Measurements from ENCODE around the gene UBE2L3. TPM values are rescaled to one million over a fixed set of nuclear protein-coding genes. Genes with fewer than 3 reads are reported as not detected.
"Not testable (repeated sequence)": the region's sequence is repeated elsewhere in the genome, so short reads cannot be mapped to it uniquely, and the experiment has no call there.

The UBE2L3 gene
- polyA plus RNA-seq, 12 donors = 36.3 to 47.9 (median 42.0) TPM; not detected in 1

DNA sequence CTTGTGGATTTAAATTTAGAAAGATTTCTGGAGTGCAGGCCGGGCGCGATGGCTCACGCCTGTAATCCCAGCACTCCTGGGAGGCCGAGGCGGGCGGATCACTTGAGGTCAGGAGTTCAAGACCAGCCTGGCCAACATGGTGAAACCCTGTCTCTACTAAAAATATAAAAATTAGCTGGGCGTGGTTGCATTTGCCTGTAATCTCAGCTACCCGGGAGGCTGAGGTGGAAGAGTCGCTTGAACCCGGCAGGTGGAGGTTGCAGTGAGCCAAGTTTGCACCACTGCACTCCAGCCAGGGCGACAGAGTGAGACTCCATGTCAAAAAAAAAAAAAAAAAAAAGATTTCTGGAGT, 1.5 kb downstream of the UBE2L3 start:
- not testable (repeated sequence) for DNase-seq

DNA sequence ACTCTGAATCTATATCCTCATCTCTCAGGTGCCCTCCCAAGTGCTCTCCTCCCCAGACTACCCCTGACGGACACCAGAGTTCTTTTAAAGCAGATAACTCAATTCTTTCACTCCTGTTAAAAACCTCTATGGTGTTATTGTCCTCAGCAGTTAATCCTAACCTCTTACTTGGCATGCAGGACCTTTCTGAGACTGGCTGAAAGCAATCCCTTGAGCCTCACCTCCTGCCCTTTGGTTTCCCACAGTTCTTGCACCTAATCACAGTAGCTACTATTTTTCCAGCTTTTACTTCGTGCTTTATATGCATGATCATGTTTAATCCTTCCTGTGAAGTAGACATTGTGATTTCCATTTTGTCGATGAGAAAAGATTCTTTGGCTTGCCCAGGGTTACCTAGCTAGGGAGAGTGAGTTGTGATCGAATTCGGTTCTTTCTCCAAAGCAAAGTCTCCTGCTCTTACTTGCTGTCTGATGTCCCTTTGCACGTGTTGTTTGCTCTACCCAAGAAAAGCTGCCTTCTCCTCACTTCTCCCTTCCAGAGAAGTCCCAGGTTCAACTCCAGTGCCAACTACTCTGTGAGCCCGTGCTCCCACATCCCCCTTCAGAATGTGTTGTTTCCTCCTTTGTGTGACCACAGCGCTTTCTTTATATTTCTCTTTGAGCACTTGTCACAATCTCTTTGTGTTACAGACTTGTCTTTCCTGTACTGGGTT, 2.1 kb downstream of the UBE2L3 start:
- DNase-seq = no peak

DNA sequence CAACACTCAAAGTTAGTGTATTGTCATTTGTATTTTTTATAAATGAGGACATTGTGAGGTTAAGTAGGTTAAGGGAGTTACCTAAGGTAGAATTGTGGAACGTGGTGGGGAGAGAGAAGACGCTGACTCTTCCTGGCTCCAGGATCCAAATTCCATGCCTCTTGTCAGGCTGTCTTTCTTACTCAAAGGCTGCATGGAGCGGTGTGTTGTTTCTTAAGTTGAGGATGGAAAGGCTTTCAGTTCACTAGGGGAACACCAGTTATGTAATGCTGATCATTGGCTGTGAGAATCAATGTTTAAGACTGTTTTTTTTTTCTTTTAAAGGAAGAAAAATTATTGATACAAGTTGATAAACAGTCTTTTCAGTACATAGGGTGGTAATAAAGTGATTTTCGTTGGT, 2.9 kb downstream of the UBE2L3 start:
- DNase-seq = no peak

DNA sequence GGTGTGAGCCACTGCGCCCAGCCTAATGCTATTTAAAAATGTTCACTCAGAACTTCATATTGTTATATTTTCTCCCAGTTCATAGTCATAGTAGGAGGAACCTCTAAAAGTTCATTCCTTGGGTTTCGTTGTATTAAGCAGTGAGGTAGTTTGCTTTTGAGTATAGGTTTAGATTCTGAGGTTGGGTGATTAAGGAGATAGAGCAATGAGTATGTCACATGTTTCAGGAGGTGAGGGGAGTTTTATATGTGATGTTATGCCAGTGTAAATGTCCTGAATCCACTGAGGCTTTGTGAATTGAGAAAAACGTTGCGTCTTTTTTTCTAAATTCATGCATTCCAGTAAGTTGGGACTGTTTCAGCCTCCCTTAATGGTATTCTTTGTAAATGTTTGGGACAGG, 4.2 kb downstream of the UBE2L3 start:
- DNase-seq = no peak

DNA sequence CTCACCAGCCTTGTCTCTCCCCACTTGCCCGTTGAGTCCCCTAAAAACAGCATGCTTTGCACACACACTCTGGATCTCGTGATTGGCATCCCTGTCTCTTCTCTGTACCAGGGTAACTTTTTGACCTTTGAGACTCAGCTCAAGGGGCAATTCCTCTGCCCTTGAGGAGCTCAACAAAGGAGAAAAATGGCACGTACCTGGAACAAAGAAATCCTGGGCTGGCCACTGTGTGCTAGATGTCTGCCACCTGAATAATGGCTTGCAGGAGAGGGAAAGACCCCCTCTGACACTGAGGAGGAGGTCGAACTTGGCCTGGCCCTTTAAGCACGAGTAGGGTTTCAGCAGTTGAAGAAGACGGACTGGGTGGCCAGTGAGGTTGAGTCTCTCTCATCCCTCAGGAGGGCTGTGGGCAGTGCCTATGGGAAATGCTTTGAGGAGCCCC, 5.8 kb downstream of the UBE2L3 start:
- no peak for DNase-seq

DNA sequence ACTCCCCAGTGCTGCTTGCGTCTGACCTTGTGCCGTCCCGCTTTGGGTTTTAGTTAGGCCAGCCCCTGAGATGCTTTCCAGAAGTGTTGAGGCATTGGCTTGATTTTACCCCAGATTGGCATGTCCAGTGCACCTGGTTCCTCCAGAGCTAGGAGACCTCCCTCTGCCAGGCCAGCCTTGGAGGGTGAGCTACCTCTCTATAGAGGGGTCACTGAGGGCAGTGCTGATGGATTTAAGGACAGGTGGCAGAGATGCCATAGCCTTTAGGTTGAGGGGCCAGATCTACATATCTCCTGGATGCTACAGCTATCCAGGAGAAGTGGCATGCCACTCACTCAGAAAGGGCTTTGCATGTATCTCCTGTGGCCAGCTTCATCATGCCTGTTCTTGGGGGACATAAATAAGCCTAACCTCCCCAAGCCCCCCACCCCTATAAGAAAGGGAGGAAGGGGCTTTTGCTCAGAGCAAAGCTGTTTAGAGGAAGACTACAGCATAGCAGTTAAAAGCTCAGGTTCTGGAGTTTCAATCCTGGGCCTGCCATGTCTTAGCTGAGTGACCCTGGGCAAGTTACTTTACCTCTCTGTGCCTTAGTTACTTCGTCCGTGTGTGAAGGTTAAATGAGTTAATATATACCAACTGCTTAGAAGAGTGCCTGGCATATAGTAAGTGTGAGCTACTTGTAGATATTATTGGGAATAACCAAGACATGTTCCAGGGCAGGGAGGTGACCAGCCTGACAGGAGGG, 6.4 kb downstream of the UBE2L3 start:
- no peak for DNase-seq

DNA sequence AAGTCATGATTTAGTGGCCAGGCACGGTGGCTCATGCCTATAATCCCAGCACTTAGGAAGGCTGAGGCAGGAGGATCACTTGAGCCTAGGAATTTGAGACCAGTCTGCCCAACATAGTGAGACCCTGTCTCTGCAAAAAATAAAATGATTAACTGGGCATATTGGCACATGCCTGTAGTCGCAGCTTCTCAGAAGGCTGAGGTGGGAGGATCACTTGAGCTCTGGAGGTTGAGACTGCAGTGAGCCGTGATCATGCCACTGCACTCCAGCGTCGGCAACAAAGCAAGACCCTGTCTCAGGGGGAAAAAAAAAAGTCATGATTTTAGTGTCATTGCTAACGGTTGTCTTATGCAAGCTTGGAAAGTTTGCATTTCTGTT, 11.9 kb downstream of the UBE2L3 start:
- DNase-seq = no peak

DNA sequence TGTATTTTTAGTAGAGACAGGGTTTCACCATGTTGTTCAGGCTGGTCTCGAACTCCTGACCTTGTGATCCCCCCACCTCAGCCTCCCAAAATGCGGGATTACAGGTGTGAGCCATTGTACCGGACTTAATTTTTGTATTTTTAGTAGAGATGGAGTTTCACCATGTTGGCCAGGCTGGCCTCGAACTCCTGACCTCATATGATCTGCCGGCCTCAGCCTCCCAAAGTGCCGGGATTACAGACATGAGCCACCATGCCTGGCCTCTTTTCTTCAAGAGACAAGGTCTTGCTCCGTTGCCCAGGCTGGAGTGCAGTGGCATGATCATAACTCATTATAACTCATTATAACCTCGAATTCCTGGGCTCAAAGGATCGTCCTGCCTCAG, 13.1 kb downstream of the UBE2L3 start:
- DNase-seq = not testable (repeated sequence)

DNA sequence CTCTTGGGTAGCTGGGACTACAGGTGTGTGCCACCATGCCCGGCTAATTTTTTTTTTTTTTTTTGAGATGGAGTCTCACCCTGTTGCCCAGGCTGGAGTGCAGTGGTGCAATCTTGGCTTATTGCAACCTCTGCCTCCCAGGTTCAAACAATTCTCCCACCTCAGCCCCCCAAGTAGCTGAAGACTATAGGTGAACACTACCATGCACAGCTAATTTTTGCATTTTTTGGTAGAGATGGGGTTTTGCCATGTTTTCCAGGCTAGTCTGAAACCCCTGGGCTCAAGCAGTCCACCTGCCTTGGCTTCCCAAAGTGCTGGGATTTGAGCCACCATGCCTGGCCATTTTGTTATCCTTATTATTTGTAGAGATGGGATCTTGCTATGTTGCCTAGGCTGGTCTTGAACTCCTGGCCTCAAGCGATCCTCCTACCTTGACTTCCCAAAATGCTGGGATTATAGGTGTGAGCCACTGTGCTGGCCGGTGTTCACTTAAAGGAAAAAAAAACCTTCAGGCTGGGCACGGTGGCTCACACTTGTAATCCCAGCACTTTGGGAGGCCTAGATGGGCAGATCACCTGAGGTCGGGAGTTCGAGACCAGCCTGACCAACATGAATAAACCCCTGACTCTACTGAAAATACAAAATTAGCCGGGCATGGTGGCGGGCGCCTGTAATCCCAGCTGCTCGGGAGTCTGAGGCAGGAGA, 13.6 kb downstream of the UBE2L3 start:
- DNase-seq = not testable (repeated sequence)

DNA sequence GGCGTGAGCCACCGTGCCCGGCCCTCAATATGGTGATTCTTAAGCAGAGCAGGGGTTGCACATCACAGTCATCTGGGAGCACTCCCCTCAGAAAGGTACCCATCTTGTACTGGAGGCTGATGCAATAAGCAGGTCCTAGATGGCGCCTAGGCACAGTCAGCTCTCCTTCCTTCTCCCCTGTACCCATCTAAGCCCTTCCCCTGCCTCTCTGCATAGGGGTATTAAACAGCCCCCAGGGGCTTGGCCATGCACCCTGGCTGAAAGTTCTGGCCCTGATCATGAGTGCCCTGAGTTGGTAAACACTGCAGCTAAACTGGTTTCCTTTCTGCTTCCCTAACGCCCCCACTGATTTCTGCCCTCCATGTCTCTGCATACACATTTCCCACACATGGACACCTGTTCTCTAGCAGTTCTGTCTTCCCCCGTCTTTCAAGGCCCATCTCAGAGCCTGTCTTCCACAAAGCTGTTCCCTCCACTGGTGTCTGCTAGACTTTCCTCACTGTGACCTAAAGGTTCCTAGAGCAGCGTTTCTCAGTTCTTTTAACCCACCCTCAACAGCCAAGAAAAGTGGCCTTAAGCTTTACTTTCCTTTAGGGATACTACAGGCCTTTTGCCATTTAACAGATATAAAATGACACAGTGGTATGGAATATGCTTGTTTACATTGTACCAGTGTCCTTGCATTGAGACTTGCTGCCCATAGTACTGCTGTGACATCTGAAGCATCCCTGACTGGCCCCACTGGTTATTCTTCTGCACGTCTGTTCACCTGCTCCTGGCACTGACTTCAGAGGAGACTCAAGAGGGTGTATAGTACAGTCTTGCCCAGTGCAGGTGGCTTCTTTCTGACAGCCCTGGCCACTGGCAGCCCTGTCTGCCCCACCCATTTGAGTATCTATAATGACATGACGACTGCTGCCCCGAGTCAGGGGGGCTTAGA, 15.6 kb downstream of the UBE2L3 start:
- no peak for DNase-seq

DNA sequence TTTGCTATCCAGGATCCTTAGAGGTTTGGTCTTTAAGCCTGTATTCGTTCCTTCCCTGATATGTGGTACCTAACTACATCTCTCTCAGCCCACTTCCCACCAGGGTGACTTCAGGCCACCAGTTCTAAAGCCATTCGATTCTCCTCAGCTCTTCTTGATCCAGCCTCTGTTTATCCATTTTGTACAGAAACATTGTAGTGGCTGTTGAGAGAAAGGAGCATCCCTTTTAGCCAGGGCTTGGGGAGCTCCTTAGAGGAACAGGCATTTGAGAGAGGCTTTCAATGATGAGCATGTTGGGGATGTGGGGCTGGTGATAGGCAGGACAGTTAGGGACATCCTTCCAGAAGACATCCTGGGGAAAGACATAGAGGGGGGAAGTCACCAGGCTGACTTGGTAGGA, 17.9 kb downstream of the UBE2L3 start:
- DNase-seq = no peak

DNA sequence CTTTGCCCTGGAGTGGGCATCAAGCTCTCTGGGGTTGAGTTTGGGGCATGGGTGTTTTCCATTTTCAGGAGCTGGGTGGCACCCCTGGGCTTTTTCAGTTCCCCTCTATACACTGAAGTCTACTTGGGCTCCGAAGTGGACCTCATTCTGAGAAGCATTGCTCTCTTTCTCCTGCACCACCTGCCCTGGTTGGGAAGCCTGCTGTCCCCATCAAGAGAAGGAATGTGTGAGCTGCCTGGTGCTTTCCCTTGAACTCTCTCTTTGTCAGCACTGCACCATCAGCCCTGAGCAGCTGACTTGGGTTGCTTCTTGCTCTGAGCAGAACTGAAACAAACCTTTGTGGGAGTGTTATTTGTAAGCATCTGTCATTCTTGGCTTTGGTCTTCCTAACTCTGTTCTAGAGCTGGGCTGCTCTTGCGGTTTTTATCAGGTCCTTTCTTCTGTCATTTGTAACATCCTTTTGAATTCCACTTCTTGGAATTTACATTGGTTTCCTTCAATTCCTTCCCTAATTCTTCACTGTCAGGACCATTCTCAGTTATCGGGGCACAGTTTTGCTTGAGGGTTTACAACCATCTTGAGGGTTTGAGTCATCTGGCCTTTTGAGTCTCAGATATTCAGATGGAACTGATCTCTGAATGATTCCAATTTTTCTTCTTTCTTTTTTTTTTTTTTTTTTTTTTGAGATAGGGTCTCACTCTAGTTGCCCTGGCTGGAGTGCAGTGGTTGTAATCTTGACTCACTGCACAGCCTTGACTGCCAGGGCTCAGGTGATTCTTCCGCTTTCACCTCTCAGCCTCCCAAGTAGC, 20.5 kb downstream of the UBE2L3 start:
- DNase-seq = no peak

DNA sequence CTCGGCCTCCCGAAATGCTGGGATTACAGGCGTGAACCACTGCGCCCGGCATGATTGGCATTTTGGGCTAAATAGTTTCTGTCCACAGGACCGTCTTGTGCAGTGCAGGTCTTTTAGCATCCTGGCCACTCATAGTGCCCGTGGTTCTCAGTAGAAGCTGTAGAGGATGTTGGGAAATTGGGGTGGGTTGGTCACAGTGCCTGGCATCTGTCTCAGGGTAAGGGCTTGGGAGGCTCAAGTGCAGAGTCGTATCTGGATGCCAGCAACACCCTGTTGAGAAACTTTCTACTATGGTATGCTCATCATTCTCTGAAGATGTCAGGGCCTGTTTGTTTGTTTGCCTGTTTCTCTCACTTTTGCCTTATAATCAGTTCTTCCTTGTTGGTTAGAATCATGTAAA, 21.9 kb downstream of the UBE2L3 start:
- no peak for DNase-seq

DNA sequence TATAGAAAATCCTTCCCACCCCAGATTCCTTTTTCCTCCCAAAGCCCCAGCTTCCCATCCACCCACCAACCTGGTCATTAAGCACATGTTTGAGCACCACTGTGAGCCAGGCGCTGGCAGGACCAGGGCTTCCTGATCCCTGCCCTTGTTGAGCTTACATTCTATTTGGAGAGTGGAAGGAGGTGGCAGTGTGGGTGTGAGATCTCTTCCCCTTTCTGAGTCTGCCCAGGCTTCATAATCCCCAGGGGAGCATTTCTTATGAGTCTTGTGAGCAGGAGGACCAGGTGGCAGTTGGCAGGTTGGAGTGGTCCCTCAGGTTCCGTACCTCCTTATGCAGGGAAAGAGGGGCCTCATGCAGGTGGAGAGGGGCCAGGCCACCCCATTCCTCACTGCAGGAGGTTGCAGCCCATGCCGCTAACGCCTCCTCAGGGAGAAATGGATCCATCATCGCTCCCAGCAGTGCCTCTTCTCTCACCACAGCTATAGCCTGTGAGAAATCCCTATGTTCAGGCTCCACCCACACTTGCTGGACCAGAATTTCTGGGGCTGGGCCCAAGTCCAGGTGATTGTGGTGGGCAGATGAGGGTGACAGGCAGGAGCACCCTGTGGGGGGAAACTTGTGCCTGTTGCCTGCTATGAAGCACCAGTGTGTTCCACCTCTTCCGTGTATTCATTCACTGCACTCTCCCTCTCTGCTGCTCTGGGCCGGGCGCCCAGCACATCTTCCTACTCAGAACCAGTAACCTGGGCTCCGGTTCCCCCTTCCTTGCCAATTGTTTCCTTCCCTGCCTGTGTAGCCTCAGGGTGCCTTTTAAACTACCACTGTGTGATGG, 23.5 kb downstream of the UBE2L3 start:
- DNase-seq = no peak

DNA sequence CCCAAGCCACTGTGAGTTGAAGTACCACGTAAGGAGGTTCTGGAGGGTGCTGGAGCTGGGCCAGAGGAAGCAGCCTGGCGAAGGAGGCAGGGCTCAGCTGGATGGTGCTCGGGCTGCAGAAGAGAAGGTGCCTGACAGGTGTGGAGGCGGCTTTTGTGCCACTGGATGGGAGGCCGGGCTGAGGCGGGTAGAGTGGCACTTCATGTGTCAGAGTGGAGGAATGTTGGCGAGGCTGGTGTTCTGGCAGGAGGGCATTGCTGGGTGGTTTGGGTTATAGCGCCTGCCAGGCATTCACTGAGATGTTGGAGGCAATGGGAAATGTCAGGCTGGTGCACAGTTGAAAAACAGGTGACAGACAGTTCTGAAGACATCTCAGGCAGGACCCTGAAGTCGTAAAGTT, 24.2 kb downstream of the UBE2L3 start:
- DNase-seq = no peak

DNA sequence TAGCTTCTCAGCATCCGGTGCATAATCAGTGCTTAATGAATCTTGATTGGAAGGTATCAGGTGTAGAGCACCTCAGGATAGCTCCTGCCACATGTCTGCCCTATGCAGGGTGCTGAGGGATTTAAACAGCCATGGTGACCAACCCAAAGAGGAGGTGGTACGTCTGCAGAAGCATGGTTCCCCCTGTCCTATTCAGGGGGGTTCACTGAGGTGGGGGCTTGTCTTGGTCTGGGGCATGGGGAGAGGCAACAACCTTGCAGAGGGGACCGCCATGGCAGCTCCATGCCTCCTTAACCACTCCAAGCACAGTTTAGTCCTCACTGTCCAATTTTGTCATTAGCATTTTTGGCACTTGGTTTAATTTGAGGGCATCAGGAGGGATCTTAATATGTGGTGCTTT, 24.9 kb downstream of the UBE2L3 start:
- no peak for DNase-seq

DNA sequence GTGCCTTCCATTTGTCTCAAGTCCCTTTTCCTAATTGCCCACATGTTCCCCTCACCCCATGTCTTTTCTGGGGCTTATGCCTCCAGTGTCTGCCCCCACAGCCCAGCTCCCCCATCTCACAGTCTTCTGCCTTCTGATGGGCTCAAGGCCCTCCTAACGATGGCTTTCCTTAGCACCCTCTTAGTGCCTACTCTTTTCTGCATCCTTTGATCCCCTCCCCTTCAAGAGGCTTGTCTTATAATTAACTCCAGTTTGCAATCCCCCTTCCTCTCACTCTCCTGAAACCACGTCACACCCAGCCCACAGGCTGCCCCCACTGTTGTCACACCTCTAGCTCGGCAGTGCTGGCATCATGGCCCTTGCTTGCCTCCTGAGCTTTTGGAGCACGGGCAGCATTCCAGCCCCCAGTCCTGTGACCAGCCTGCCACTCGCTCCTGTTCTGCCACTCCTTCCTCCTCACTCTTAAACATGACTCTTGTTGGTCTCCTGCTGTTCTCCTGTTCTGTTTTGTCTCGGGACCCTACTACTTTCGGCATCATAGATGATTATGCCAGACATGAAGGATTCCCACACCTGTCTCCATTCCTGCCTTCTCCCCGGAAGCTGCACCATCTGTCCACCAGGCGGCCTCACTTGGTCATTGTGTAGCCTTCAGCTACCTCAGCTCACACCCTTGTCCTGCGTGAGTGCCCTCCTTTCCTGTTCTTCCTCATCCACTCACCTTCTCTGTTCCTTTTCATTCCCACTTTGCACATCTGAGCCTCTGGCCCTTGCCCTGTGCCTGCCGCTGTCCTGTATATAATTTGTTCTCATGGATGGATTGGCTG, 26.1 kb downstream of the UBE2L3 start:
- no peak for DNase-seq

DNA sequence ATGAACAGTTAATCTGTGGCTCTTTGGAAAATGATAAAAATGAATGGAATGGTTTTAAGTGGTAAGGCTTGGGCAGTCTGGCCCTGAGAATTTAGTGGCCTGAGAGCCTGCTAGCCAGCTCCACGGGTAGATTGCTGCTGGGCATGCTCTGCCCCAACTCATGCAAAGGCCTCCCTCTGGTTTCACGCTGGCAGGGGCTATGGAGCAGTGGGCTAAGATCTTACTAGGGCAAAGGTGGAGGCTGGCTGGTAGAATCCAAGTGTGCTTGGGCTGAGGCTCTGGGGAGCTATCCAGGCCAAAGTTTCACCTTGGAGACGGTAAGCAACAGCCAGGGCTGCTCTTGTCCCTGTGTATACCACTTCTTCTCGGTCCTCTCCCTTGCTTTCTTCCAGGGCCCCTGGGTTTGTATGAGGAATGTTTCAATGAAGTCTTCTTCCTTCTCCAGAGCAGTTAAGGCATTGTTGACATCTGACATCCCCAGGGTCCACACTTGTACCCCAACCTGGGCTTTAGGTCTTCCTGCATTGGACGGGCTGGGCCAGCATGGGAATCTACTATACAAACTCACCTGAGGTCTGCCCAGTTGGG, 27.4 kb downstream of the UBE2L3 start:
- DNase-seq = no peak
